NB4 (cell line): ENCODE measurements around the gene EFNA4.

Experiments used
- DNase-seq: peaks from one replicate; pipeline ENCODE4 v3.0.0; 2010; ENCODE audit warnings: low read depth
- H3K4me3 ChIP-seq: one replicate; pipeline ENCODE4 v1.5.1; 2011; ENCODE audit warnings: mild to moderate bottlenecking, low read depth, low read length, moderate library complexity
- MAX ChIP-seq: IDR thresholded peaks from 2 replicates; pipeline ENCODE4 v1.6.1; 2011; ENCODE audit warnings: low read depth, low read length
- MYC ChIP-seq: IDR thresholded peaks from 2 replicates; pipeline ENCODE4 v1.6.1; 2011; ENCODE audit warnings: low read depth, low read length
- POLR2A ChIP-seq: IDR thresholded peaks from 2 replicates; pipeline ENCODE4 v1.6.1; 2011; ENCODE audit warnings: mild to moderate bottlenecking; ENCODE audit not compliant: insufficient read length; ENCODE audit errors: extremely low read depth
- TF ChIP-seq, protein P1 (sequence below): IDR thresholded peaks from one replicate; pipeline ENCODE4 v1.5.1; 2012; ENCODE audit warnings: low read depth, low read length

EFNA4 gene

DNA sequence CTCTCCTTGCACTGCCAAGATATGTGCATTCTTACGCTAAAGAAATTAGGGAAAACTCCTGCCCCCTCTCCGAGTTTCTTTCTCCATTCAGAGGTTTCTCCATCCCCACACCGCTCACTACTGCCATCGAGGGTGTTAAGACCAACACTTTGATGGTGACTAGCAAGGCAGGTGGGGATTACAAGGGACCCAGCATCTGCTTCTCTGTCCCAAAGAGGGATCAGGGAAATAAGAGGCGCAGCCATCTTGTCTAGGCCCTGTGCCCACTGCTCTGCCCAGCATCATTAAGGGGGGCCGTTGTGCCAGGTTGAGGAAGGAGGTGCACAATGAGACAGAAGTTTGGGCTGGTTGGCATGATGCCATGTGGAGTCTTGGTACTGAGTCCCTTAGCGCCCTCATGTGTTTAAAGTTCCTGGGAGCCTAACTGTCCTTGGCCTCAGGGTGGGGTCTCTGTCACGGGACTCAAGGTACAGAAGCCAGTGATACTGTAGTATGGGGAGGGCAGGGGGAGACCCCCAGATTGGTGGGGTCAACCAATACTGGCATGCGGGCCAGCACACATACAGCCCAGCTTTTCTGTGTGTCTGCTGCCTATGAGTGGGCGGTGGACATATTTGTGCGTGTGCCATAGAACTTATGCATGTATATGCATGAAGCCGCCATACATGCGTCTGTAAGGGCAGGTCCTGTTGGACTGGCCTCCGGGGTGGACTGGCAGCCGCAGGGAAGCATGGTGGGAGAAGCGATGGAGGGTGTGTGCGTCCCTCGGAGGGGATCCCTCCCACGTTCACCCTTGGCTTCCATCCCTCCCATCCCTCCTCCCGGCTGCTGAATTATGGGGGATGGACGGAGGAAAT lies 20.6 kb downstream of the EFNA4 start:
- TF ChIP-seq MAX (peak; percentile 61), MYC (0 out of 2 replicates have a peak, but pooled peaks have one; percentile 11), POLR2A (no peak)
- TF ChIP-seq, protein P1, sequence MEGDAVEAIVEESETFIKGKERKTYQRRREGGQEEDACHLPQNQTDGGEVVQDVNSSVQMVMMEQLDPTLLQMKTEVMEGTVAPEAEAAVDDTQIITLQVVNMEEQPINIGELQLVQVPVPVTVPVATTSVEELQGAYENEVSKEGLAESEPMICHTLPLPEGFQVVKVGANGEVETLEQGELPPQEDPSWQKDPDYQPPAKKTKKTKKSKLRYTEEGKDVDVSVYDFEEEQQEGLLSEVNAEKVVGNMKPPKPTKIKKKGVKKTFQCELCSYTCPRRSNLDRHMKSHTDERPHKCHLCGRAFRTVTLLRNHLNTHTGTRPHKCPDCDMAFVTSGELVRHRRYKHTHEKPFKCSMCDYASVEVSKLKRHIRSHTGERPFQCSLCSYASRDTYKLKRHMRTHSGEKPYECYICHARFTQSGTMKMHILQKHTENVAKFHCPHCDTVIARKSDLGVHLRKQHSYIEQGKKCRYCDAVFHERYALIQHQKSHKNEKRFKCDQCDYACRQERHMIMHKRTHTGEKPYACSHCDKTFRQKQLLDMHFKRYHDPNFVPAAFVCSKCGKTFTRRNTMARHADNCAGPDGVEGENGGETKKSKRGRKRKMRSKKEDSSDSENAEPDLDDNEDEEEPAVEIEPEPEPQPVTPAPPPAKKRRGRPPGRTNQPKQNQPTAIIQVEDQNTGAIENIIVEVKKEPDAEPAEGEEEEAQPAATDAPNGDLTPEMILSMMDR, result peak; percentile 24
- DNase-seq, result peak; percentile 54
- no peak overlapping the region for H3K4me3 ChIP-seq

- peak overlapping the region; percentile 77 for H3K4me3 ChIP-seq
- peak; percentile 1; the same call in 1 of the 2 replicates for TF ChIP-seq MYC
- TF ChIP-seq POLR2A, result peak; percentile 55
- TF ChIP-seq, protein P1, result peak; percentile 82
- no peak; the same call in 1 of the 2 replicates for TF ChIP-seq MAX
- peak; percentile 95 for DNase-seq
Observed at GRCh38 chr1:155084722-155085503, 21.4 kb downstream of the EFNA4 start.

DNA sequence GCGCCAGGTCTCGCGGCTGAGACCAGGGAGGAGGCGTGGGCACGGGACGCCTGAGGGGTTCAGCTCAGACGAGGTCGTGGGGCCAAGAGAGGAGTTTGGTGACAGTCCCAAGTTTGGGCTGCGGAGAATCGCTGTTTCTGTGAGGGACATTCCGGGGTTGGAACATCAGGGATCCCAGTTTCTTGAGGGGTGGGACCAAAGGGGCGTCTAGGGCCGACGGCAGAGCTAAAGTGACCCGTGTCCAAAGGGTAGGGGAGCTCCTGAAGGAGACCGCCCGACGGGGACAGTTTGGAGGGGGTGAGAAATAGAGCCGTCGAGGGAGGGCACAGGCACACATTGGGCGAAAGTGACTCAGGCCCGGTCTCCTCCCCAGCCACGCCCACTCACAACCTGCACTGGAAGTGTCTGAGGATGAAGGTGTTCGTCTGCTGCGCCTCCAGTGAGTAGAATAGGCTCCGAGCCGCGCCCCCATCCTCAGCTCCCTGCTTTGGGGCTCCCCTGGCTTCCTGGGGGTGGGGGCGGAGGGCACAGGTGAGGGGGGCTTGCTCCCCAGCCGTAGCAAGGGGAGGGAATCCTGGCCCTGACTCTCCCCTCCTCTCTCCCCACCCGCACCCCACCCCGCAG lies 22.1 kb downstream of the EFNA4 start:
- peak; percentile 54 for DNase-seq
- no peak for TF ChIP-seq MYC
- TF ChIP-seq MAX, result no peak
- TF ChIP-seq, protein P1, result no peak
- peak; percentile 6 for TF ChIP-seq POLR2A
- H3K4me3 ChIP-seq, result peak overlapping the region; percentile 77

DNA sequence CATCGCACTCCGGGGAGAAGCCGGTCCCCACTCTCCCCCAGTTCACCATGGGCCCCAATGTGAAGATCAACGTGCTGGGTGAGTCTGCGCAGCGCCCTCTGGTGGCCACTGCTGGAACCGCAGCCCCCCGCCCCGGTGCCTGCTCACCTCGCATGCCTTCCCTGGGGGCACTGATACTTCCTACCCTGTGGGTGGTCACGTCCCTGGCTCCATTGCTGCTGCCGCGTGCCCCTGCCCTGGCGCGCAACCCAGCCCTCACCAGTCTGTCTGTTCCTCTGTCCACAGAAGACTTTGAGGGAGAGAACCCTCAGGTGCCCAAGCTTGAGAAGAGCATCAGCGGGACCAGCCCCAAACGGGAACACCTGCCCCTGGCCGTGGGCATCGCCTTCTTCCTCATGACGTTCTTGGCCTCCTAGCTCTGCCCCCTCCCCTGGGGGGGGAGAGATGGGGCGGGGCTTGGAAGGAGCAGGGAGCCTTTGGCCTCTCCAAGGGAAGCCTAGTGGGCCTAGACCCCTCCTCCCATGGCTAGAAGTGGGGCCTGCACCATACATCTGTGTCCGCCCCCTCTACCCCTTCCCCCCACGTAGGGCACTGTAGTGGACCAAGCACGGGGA lies 22.7 kb downstream of the EFNA4 start:
- TF ChIP-seq MYC (peak; percentile 44; the same call in 1 of the 2 replicates), MAX (peak; percentile 70), POLR2A (no peak)
- TF ChIP-seq, protein P1, result peak; percentile 76
- peak; percentile 81 for DNase-seq
- H3K4me3 ChIP-seq, result no peak overlapping the region

DNA sequence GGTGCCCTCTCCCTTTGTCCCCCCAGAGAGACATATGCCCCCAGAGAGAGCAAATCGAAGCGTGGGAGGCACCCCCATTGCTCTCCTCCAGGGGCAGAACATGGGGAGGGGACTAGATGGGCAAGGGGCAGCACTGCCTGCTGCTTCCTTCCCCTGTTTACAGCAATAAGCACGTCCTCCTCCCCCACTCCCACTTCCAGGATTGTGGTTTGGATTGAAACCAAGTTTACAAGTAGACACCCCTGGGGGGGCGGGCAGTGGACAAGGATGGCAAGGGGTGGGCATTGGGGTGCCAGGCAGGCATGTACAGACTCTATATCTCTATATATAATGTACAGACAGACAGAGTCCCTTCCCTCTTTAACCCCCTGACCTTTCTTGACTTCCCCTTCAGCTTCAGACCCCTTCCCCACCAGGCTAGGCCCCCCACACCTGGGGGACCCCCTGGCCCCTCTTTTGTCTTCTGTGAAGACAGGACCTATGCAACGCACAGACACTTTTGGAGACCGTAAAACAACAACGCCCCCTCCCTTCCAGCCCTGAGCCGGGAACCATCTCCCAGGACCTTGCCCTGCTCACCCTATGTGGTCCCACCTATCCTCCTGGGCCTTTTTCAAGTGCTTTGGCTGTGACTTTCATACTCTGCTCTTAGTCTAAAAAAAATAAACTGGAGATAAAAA lies 23.5 kb downstream of the EFNA4 start:
- H3K4me3 ChIP-seq, result no peak overlapping the region
- DNase-seq, result no peak
- TF ChIP-seq MAX (no peak), MYC (no peak), POLR2A (no peak)
- TF ChIP-seq, protein P1, result no peak
